HG03520 (cell line): ENCODE measurements around the gene PRKD2.
"Not testable (repeated sequence)": the region's sequence is repeated elsewhere in the genome, so short reads cannot be mapped to it uniquely, and the experiment has no call there.

Source experiments
- ATAC-seq: cut with Tn5 transposase; IDR thresholded peaks from one replicate; pipeline ENCODE4 v1.9.1; 2021; ENCODE audit warnings: mild to moderate bottlenecking, moderate library complexity; ENCODE audit not compliant: unreplicated experiment

Gene PRKD2

GRCh38 chr19:46634656-46635218, 82.2 kb downstream of the PRKD2 start:
- no peak for ATAC-seq

- ATAC-seq: no peak
Measured at GRCh38 chr19:46634045-46634655, 82.8 kb downstream of the PRKD2 start.

- ATAC-seq: no peak
Measured at GRCh38 chr19:46633130-46633529, 83.8 kb downstream of the PRKD2 start.

- ATAC-seq: no peak
Measured at GRCh38 chr19:46631481-46631880, 85.4 kb downstream of the PRKD2 start.

- no peak for ATAC-seq
Measured at GRCh38 chr19:46630586-46631205, 86.2 kb downstream of the PRKD2 start.

GRCh38 chr19:46629546-46630025, 87.3 kb downstream of the PRKD2 start:
- no peak for ATAC-seq

GRCh38 chr19:46628970-46629369, 87.9 kb downstream of the PRKD2 start:
- ATAC-seq: not testable (repeated sequence)

- no peak for ATAC-seq
Measured at GRCh38 chr19:46626446-46626845, 90.5 kb downstream of the PRKD2 start.

GRCh38 chr19:46625731-46626130, 91.2 kb downstream of the PRKD2 start:
- no peak for ATAC-seq

GRCh38 chr19:46624958-46625661, 91.8 kb downstream of the PRKD2 start, which contains the start of gene PTGIR:
PTGIR (minus strand) TSS chr19:46625089; CDS start chr19:46624225, 864 bp downstream.
- no peak for ATAC-seq
